ENCODE results near the gene NCAN. TPM values are rescaled to one million over a fixed set of nuclear protein-coding genes. Genes with fewer than 3 reads are reported as not detected.

NCAN gene
- total and polyA plus RNA-seq, 2 of the 4 experiments (the other 2 are of a cell fraction), result not detected

GRCh38 chr19:19193926-19194325, 17.8 kb upstream of the NCAN start:
- Histone ChIP-seq H3K4me1 (ENCODE audit: control insufficient read depth, insufficient read depth, low read length) (peaks cover 6% of the 10 kb centered on the region; the same call in 1 of the 2 replicates), H2BK5ac (ENCODE audit: low read depth, low read length, poor library complexity, severe bottlenecking) (no peak overlapping the region), H2AK5ac (ENCODE audit: low read depth, low read length) (peak overlapping the region; percentile 30; the same call in 1 of the 2 replicates), H3K27me3 (ENCODE audit: control insufficient read depth, insufficient read depth, low read length) (no peaks in the 10 kb centered on the region), H3K4ac (ENCODE audit: low read depth, low read length) (no peak overlapping the region), H3K18ac (ENCODE audit: low read depth, low read length) (no peak overlapping the region), H2BK15ac (ENCODE audit: low read depth, low read length) (no peak overlapping the region), H4K8ac (ENCODE audit: low read depth in 2 of 2, low read length in 2 of 2) (no peak overlapping the region), H3K27ac (ENCODE audit: insufficient read depth, low read length) (no peak overlapping the region), H4K5ac (ENCODE audit: low read depth, low read length) (no peak overlapping the region), H3K36me3 (ENCODE audit: control insufficient read depth, insufficient read depth, low read length) (peaks cover 24% of the 10 kb centered on the region), H3K4me2 (ENCODE audit: low read depth, low read length) (peak overlapping the region; percentile 92; the same call in 1 of the 2 replicates), H2BK20ac (ENCODE audit: low read depth, low read length) (no peak overlapping the region), H2BK120ac (ENCODE audit: low read depth, low read length) (no peak overlapping the region), H2AK9ac (replicated peaks; ENCODE audit: low read depth, low read length, poor library complexity) (no peak overlapping the region), H4K20me1 (ENCODE audit: insufficient read depth, low read length) (peaks cover 9% of the 10 kb centered on the region), H3K23ac (ENCODE audit: low read depth, low read length) (no peak overlapping the region), H3K9me1 (ENCODE audit: insufficient read depth, low read length) (no peaks in the 10 kb centered on the region; the same call in 1 of the 2 replicates), H3K9ac (ENCODE audit: low read depth, low read length) (no peak overlapping the region), H3K9me3 (ENCODE audit: control insufficient read depth, insufficient read depth, low read length) (no peaks in the 10 kb centered on the region), H3K79me1 (ENCODE audit: low read depth in 1 of 2, low read length in 2 of 2) (peaks cover 38 to 64% of the 10 kb centered on the region in 2 experiments), H3K14ac (replicated peaks; ENCODE audit: low read depth, low read length) (no peak overlapping the region), H3K56ac (ENCODE audit: extremely low read depth, insufficient read depth, low read length) (no peak overlapping the region), H4K91ac (ENCODE audit: insufficient read depth, low read depth, low read length) (no peak overlapping the region), H3K4me3 (ENCODE audit: insufficient read depth, low read depth, low read length) (no peak overlapping the region), H2AFZ (replicated peaks; ENCODE audit: low read length, poor library complexity) (no peak overlapping the region)
- 78% methylated on average over 3 of the region's 5 CpGs; no CpG with 5 or more reads in 1 of the 2 experiments for WGBS, 2 experiments (ENCODE audit: extremely low coverage in 2 of 2, insufficient read length in 1 of 2)
- intact Hi-C loops (cut with micrococcal nuclease), result loop anchor here (2.0 kb wide), 1 partner anchor 127 kb away; the partner anchor contains the start of genes MAU2 and SUGP1
- no TSS peak for BruUV-seq (replicated peaks)
- CTCF ChIA-PET, result no interaction called here
- in situ Hi-C loops (cut with MboI; ENCODE audit: low sequenced_read_pairs), result no loop called here
- POLR2A ChIA-PET (ENCODE audit: unreplicated experiment), result interaction anchor here (1.1 kb wide), 1 partner anchor 9 kb away, joined by 6 read pairs; the partner anchor contains the start of gene NR2C2AP
- DNase-seq (no peak), ATAC-seq (ENCODE audit: low read depth) (no peak)
- TF ChIP-seq SMC3 (IDR thresholded peaks at IDR 0.05; ENCODE audit: low read depth, low read length) (no peak), ELK1 (IDR thresholded peaks at IDR 0.05; ENCODE audit: borderline replicate concordance, low read depth, low read length) (no peak), RAD21 (IDR thresholded peaks at IDR 0.05; ENCODE audit: low read length) (no peak), MAZ (IDR thresholded peaks at IDR 0.05; ENCODE audit: borderline replicate concordance, low read depth, low read length) (no peak), MXI1 (IDR thresholded peaks at IDR 0.05; ENCODE audit: borderline replicate concordance, low read depth, low read length) (no peak), USF2 (IDR thresholded peaks at IDR 0.05; ENCODE audit: low read depth, low read length) (no peak), RCOR1 (IDR thresholded peaks at IDR 0.05; ENCODE audit: insufficient replicate concordance, low read length) (no peak), CTCF (conservative IDR thresholded peaks at IDR 0.05; ENCODE audit: low read depth, low read length) (no peak), NFE2L2 (IDR thresholded peaks at IDR 0.05; ENCODE audit: low read depth, low read length) (no peak), RFX5 (IDR thresholded peaks at IDR 0.05; ENCODE audit: low read depth, low read length) (no peak), MAFK (IDR thresholded peaks at IDR 0.05; ENCODE audit: low read depth, low read length) (no peak), CHD1 (IDR thresholded peaks at IDR 0.05; ENCODE audit: low read depth, low read length) (no peak), FOS (IDR thresholded peaks at IDR 0.05; ENCODE audit: low read depth, low read length) (no peak), POLR2A (IDR thresholded peaks at IDR 0.05; ENCODE audit: low read depth, low read length) (no peak), CEBPB (IDR thresholded peaks at IDR 0.05; ENCODE audit: low read depth, low read length) (no peak), BHLHE40 (IDR thresholded peaks at IDR 0.05; ENCODE audit: low read depth, low read length) (no peak)
- dilution Hi-C loops (cut with HindIII; ENCODE audit: low sequenced_read_pairs, unreplicated experiment), result no loop called here
